Lower leg skin (tissue), 4 donors: ENCODE data around the gene TMEM141. TPM values are rescaled to one million over a fixed set of nuclear protein-coding genes. Genes with fewer than 3 reads are reported as not detected.

Source experiments
- DNase-seq, 2 donors: peaks; one replicate each; pipeline ENCODE4 v3.0.0-alpha.2; 2019; ENCODE audit warnings: low spot score in 2 of 2
- H3K4me3 ChIP-seq: fragments of 200-600 bp; sonication (generic); 2 replicates; pipeline ENCODE4 v1.5.1; 2017; ENCODE audit warnings: mild to moderate bottlenecking, low read depth; ENCODE audit not compliant: poor library complexity, severe bottlenecking
- POLR2A ChIP-seq, 2 donors: fragments of 450-650 bp; IDR thresholded peaks; one replicate each; pipeline ENCODE4 v1.6.1; 2016 to 2017; ENCODE audit warnings: antibody characterized with exemption in 2 of 2, mild to moderate bottlenecking in 1 of 2, moderate library complexity in 1 of 2
- WGBS, 2 donors: methylation state at CpG; one replicate each; pipeline ENCODE4 v1.1.5; 2018; 5-methylcytosine and 5-hydroxymethylcytosine counted together
- intact Hi-C: fragments of 100-400 bp; cut with DNase I; formaldehyde crosslinking; loops from one replicate; pipeline ENCODE4 v1.15.0; 2023; ENCODE audit warnings: low total_unique reads
- total RNA-seq, 4 donors: library from RNA; depleted of rRNA; stranded (reverse); fragments of >200 nt; gene quantifications; one replicate each; pipeline ENCODE4 v1.1.0, GENCODE V29; 2016
- TF ChIP-seq, protein P1 (sequence below), 3 donors: fragments of 450-650 bp; IDR thresholded peaks; one replicate each; pipeline ENCODE4 v1.5.1; 2016; ENCODE audit warnings: antibody characterized with exemption in 3 of 3, mild to moderate bottlenecking in 3 of 3, moderate library complexity in 2 of 3

Gene TMEM141
- total RNA-seq, 4 donors from 2014 or later, result 67.7 to 120 (median 91.3) TPM

DNA sequence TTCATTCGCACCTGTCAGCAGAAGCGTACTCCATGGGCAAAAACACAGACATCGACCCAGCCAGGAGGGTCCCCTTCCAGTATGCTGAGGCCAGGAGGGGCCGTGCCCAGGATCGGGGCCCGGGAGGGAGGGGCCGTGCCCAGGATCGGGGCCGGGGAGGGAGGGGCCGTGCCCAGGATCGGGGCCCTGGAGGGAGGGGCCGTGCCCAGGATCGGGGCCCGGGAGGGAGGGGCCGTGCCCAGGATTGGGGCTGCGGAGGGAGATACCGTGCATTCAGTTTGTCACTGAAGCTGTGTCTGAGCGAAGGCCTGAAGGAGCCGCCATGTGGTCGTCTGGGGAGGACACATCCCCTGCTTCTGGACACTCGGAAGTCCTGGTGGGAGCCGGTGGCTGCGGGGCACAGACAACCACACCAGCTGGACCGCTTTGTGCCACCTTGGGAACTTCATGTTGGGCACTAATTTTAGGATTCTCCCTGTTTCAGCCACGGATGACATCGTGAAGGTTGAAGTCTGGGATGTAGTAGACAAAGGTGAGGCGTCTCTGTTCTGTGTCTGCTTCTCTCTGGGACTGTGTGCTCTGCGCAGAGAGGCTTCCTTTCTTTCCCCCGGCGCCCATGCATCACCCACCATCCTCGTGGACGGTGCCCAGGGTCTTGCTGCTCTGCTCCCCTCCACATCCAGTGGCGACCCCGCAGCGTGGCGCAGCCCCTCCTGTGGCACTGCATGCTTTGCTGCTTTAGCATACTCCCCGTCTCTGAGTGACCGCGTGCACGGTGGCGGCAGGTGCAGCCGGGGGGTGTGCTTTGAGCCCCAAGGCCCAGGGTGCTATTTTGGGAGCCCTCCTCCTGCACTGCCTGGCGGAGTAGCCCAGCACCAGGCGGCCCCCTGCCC is 34.4 kb downstream of the TMEM141 start:
- TF ChIP-seq POLR2A (IDR thresholded peaks at IDR 0.05), result no peak
- TF ChIP-seq, protein P1, sequence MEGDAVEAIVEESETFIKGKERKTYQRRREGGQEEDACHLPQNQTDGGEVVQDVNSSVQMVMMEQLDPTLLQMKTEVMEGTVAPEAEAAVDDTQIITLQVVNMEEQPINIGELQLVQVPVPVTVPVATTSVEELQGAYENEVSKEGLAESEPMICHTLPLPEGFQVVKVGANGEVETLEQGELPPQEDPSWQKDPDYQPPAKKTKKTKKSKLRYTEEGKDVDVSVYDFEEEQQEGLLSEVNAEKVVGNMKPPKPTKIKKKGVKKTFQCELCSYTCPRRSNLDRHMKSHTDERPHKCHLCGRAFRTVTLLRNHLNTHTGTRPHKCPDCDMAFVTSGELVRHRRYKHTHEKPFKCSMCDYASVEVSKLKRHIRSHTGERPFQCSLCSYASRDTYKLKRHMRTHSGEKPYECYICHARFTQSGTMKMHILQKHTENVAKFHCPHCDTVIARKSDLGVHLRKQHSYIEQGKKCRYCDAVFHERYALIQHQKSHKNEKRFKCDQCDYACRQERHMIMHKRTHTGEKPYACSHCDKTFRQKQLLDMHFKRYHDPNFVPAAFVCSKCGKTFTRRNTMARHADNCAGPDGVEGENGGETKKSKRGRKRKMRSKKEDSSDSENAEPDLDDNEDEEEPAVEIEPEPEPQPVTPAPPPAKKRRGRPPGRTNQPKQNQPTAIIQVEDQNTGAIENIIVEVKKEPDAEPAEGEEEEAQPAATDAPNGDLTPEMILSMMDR (IDR thresholded peaks at IDR 0.05), result no peak
- no peak for DNase-seq
- intact Hi-C loops, result no loop called here
- 92 to 93% methylated on average over 37 to 44 of the region's 44 CpGs for WGBS, 2 donors
- H3K4me3 ChIP-seq, result no peak overlapping the region

DNA sequence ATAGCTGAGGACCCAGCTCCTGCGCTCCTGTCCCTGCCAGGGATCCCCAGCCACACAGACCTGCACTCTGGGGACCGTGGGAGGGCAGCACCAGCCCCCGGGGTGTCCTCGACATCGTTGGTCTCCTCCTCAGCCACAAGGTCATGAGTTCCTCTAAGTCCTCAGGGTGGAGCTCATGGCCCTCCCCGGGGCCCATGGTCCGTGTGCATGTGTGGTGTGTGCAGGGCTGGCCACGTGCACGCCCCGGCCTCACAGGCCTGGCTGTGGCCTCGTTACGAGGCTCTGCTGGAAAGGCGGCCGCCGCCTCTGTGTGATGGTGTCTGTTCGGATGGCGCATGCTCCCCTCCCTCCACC is 35.0 kb downstream of the TMEM141 start:
- DNase-seq, result no peak
- no peak for TF ChIP-seq POLR2A (IDR thresholded peaks at IDR 0.05)
- TF ChIP-seq, protein P1 (IDR thresholded peaks at IDR 0.05), result no peak
- no peak overlapping the region for H3K4me3 ChIP-seq
- intact Hi-C loops, result no loop called here
- 92 to 97% methylated on average over 15 to 17 of the region's 17 CpGs for WGBS, 2 donors

DNA sequence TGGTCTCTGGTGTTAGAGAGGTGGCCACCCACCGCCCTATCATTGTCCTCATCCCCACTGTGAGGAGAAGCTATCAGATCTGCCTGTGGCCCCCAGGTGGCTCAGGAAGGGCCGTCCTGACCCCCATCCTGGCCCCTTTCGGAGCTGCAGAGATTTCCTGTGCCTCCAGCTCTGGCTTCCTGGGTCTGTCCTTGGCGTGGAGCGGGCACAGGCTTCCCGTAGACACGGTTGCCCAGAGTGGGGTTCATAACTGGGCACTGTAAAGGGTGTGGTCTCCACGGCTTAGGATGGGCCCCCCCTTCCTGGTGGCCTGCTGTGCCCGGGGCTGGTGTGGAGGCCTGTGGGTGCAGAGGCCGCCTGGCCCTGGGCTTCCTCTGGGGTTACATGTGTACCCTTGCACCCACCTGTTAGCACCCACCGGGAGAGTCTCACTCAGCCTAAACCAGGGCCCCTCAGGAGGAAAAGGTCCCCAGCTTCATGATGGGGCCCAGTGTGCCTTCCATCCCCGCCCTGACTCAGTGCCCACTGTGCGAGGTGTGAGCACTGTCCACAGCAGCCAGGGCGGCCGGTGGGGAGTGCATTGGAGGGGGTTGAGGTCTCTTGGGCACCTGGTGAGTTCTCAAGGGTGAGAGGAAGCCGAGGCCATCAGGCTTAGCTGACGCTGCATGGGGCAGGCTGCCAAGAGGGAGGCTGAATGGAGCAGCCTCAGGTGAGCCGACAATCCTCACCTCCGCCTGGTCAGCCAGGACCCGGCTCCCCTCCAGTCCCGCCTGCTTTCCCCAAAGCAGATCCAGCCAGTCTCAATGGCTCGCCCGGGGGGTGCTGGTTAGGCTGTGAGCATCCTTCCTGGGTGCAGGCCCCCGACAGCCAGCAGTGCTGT is 35.8 kb downstream of the TMEM141 start:
- 89 to 92% methylated on average over 13 to 23 of the region's 24 CpGs for WGBS, 2 donors
- no peak for DNase-seq
- TF ChIP-seq POLR2A (IDR thresholded peaks at IDR 0.05), result no peak

DNA sequence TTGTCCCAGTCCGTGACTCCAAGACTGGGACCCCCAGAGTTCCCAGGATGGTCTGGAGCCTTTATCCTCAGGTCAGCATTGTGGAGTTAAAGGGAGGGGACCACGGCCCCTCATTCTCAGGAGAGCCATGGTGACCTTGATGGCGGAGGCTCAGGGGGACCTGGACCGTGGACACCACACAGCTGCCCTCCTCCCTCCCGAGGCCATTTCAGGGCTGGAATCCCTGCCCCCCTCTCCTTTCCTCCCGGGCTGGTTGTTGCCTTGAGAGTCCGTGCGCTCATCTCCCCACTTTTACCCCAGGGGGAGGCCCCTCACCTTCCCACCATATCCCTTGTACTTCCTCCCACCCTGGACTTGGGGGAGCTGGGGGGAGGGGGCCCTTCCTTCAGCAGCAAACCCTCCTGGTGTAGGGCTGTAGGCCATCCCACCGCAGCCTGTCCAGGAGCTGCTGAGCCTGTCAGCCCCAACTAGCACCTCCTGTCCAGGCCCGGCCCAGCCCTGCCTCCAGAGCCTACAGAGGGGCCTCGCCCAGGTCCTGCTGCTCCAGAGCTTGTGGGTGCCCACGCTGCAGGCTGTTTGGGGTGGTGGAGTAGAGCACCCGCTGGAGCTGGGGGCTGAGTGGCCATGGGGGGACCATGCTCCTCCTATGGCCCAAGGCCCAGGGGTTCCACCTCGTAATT is 36.8 kb downstream of the TMEM141 start:
- no peak for DNase-seq
- H3K4me3 ChIP-seq, result no peak overlapping the region
- WGBS, 2 donors, result 91 to 93% methylated on average over 14 of the region's 14 CpGs
- no peak for TF ChIP-seq POLR2A (IDR thresholded peaks at IDR 0.05)
- TF ChIP-seq, protein P1 (IDR thresholded peaks at IDR 0.05), result no peak
- intact Hi-C loops, result no loop called here

More for the DNA sequence above, 35.8 kb downstream of the TMEM141 start:
- intact Hi-C loops, result no loop called here
- H3K4me3 ChIP-seq, result no peak overlapping the region

DNA sequence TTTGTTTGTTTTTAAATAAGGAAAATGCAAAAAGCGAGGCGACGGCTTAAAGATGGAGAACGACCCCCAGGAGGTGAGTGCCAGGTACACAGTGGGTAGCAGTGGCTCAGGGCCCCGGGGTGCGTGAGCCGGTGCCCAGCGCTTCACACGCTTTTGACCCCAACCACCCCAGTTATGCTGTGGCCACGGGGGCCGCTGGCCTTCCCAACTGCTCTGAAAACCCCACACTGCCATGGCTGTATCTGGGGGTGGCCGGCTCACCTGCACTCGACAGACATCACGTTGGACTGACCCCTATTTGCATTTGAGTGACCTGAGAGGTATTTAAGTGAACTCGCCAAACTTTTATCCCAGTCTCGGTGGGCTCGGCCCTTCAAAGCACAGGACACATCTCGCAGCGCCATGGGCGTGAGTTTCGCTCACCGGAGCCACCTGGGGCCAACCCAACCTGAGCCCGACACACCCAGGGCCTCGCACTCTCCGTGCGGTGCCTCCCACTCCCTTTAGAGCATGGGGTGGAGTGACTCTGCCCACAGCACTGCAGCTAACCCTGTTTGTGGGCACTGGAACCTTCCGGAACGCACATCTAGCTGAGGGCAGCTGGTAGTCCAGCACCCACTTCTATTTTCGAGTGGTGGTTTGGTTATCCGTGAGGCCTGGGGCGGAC is 37.5 kb downstream of the TMEM141 start:
- intact Hi-C loops, result no loop called here
- 93 to 94% methylated on average over 31 of the region's 31 CpGs for whole genome bisulfite sequencing, 2 donors
- no peak for DNase-seq
- no peak overlapping the region for H3K4me3 ChIP-seq
- TF ChIP-seq, protein P1 (IDR thresholded peaks at IDR 0.05), result no peak
- no peak for TF ChIP-seq POLR2A (IDR thresholded peaks at IDR 0.05)
